Activated CD4-positive, alpha-beta memory T cell treated with anti-CD3 and anti-CD28 coated beads, Interleukin-2, amount 10 ng/mL, durations not matched to agents 7 days and 5 days (primary cell): ENCODE measurements around the gene TCF7L1. TPM values are rescaled to one million over a fixed set of nuclear protein-coding genes. Genes with fewer than 3 reads are reported as not detected.
"Not testable (repeated sequence)": the region's sequence is repeated elsewhere in the genome, so short reads cannot be mapped to it uniquely, and the experiment has no call there.

Source experiments
- CTCF ChIA-PET: fragments of 350-600 bp; sonication (Branson Sonifier 250); formaldehyde crosslinking; loops from one replicate; lab custom pipeline; 2021; ENCODE audit warnings: antibody characterized with exemption, inconsistent platforms; lab: Charles Lee
- POLR2A ChIA-PET: fragments of 350-600 bp; sonication (Branson Sonifier 250); formaldehyde crosslinking; loops from one replicate; lab custom pipeline; 2021; ENCODE audit warnings: antibody characterized with exemption; lab: Charles Lee
- DNase-seq: peaks from one replicate; pipeline ENCODE4 v3.0.0-alpha.2; 2020
- H3K27ac Mint-ChIP-seq: one replicate; pipeline ENCODE4 v1.8.0; 2021; ENCODE audit warnings: mild to moderate bottlenecking, mixed read lengths
- H3K27me3 Mint-ChIP-seq: one replicate; pipeline ENCODE4 v1.8.0; 2021; ENCODE audit warnings: mixed read lengths
- H3K36me3 Mint-ChIP-seq: one replicate; pipeline ENCODE4 v1.8.0; 2021; ENCODE audit warnings: low read depth, mixed read lengths
- H3K4me1 Mint-ChIP-seq: one replicate; pipeline ENCODE4 v1.8.0; 2021; ENCODE audit warnings: mixed read lengths
- H3K4me3 Mint-ChIP-seq: one replicate; pipeline ENCODE4 v1.8.0; 2021; ENCODE audit warnings: mild to moderate bottlenecking, mixed read lengths
- H3K9me3 Mint-ChIP-seq: one replicate; pipeline ENCODE4 v1.8.0; 2021; ENCODE audit warnings: mixed read lengths
- total RNA-seq, 2 experiments: library from RNA; stranded (reverse); gene quantifications; one replicate each; pipeline ENCODE4 v1.2.3, GENCODE V29; 2021

The TCF7L1 gene
- total RNA-seq, 2 experiments from 2014 or later = 0.08 TPM; not detected in 1

DNA sequence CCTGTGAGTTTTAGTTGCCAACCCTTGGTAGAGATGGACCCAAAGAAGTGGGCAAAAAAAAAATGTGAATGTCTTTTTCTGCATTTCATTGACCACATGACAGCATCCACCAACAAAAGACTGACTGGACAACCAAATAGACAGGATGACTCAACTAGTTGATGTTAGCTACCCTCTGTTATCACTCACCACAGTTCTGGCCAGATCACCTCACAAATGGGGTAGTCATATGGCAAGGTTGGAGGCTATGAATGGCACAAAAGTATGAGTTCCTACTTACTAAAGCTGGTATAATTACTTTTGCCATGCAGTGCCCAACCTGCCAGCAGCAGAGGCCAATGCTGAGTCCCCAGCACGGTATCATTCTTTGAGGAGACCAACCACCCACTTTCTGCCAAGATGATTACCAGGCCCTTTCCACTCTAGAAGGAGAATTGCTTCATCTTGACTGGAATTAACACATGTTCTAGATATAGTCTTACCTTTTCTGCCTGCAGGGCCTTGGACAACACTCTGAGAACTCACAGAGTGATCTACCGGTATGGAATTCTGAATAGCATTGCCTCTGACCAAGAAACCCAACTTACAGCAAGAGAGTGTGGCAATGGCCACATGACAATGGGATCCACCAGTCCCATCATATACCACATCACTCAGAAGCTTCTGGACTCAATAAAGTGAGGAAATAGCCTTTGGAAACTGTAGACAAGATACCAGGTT is 20.1 kb upstream of the TCF7L1 start:
- H3K9me3 Mint-ChIP-seq = no peaks in the 10 kb centered on the region
- H3K36me3 Mint-ChIP-seq = no peaks in the 10 kb centered on the region
- ChIA-PET CTCF (interaction anchor here (1.6 kb wide), 1 partner anchor 154 kb away, joined by 4 read pairs; no protein-coding TSS in a partner anchor), POLR2A (interaction anchor here (1.3 kb wide), 1 partner anchor 8 kb away, joined by 4 read pairs; no protein-coding TSS in a partner anchor)
- no peak overlapping the region for H3K4me3 Mint-ChIP-seq
- no peaks in the 10 kb centered on the region for H3K4me1 Mint-ChIP-seq
- peaks cover 26% of the 10 kb centered on the region for H3K27me3 Mint-ChIP-seq
- DNase-seq = no peak
- no peak overlapping the region for H3K27ac Mint-ChIP-seq

DNA sequence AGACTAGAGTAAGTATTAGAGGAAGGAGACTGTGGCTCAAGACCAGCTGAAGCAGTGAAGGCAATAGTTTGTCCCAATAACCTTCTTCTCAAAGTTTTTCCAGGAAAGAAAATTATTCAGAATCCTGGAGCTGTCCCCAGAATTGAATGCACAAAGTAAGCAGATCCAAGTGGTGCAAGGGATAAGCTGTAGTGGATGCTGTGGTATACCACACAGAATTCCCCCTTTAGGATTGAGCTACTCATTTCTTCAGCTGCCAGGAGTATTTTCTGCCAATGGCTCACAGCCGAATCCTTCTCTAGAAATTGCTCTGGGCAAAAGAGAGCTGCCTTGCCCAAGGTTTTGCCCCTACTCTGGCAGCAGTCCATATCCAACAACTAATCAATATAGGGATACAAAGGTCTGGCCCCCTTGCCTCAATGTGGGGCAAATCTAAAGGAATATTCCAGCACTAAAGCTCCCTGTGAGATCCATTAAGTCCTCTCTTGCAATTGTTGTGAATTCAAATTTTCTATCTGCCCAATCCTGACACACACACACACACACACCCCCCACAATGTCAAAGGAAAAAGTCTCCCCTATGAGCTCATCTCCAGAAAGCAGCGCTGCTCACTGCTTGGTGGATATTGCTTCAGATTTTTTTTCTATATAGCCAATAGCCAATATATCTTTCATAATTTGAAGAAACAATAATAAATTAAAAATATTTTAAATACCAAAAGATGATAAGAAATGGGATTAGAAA is 18.4 kb upstream of the TCF7L1 start:
- no peak for DNase-seq
- Mint-ChIP-seq H3K4me1 (no peaks in the 10 kb centered on the region), H3K27ac (no peak overlapping the region), H3K4me3 (no peak overlapping the region), H3K36me3 (no peaks in the 10 kb centered on the region), H3K27me3 (peaks cover 31% of the 10 kb centered on the region), H3K9me3 (no peaks in the 10 kb centered on the region)
- CTCF ChIA-PET = interaction anchor here (1.6 kb wide), 1 partner anchor 152 kb away, joined by 4 read pairs; no protein-coding TSS in a partner anchor
- POLR2A ChIA-PET = no interaction called here

DNA sequence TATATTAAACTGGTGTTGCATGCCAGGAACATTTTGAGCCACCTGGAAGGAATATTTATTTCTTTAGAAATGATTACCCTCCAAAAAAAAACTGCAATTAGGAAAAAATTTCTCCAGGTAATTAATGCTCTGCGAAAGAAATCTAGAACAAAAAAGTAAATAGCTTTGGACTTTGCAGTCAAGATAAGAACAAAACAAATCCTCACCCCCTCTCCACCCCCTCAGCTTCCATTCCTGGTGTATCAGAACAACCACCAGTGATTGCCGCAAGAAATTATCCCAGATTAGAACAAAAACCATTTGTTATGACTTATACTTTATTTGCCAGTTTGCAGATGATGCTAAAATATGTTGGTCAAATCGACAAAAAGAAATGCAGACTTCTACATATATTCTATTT is 17.0 kb upstream of the TCF7L1 start:
- Mint-ChIP-seq H3K4me3 (no peak overlapping the region), H3K27ac (no peak overlapping the region), H3K36me3 (no peaks in the 10 kb centered on the region), H3K9me3 (no peaks in the 10 kb centered on the region), H3K4me1 (no peaks in the 10 kb centered on the region), H3K27me3 (peaks cover 31% of the 10 kb centered on the region)
- ChIA-PET POLR2A (no interaction called here), CTCF (interaction anchor here (0.5 kb wide), 1 partner anchor 220 kb away, joined by 3 read pairs; no protein-coding TSS in a partner anchor)
- no peak for DNase-seq

DNA sequence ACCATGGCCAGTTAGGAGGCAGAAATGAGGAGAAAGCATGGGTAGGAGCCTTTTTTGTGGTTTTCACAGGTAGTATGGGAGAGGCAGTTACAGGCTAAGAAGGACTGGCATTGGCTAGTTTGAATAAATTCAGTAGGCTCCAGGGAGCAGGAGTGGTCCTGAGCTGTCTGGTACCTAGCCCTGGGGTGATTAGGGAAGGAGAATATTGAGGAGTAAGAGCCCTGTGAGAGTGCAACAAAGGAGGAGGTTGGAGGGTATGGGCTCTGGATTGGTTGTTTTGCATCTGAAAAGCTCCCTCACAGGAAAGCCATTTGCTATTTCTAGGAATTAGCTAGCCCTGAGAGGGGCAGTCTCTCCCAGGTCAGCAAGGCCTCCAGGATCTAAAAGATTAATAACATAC is 13.3 kb upstream of the TCF7L1 start:
- Mint-ChIP-seq H3K4me3 (no peak overlapping the region), H3K36me3 (no peaks in the 10 kb centered on the region), H3K4me1 (no peaks in the 10 kb centered on the region), H3K27me3 (peaks cover 15% of the 10 kb centered on the region), H3K27ac (no peak overlapping the region), H3K9me3 (no peaks in the 10 kb centered on the region)
- CTCF ChIA-PET = interaction anchor here (1.1 kb wide), 1 partner anchor 147 kb away, joined by 3 read pairs; no protein-coding TSS in a partner anchor
- POLR2A ChIA-PET = interaction anchor here (1.6 kb wide), 1 partner anchor 8 kb away, joined by 4 read pairs; no protein-coding TSS in a partner anchor
- DNase-seq = no peak

DNA sequence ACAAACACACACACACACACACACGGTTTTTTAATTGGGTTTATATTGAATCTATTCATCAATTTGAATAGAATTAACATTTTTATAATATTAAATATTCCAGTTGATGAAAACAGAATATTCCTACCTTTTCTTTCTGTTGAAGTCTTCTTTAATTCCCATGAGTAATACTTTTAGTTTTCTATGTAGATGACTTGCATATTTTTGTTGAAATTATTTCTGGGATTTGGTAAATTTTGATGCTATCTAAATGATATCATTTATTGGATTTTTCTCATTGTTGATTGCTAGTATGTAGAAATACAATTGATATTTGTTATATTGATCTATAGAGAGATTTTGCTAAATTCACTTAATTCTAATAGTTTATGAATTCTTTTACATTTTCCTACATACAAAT is 12.8 kb upstream of the TCF7L1 start:
- CTCF ChIA-PET = interaction anchor here (1.1 kb wide), 1 partner anchor 146 kb away, joined by 3 read pairs; no protein-coding TSS in a partner anchor
- no peak for DNase-seq
- no peaks in the 10 kb centered on the region for H3K36me3 Mint-ChIP-seq
- no peak overlapping the region for H3K27ac Mint-ChIP-seq
- peaks cover 15% of the 10 kb centered on the region for H3K27me3 Mint-ChIP-seq
- POLR2A ChIA-PET = interaction anchor here (1.6 kb wide), 1 partner anchor 8 kb away, joined by 4 read pairs; no protein-coding TSS in a partner anchor
- no peaks in the 10 kb centered on the region for H3K4me1 Mint-ChIP-seq
- H3K4me3 Mint-ChIP-seq = no peak overlapping the region
- no peaks in the 10 kb centered on the region for H3K9me3 Mint-ChIP-seq

DNA sequence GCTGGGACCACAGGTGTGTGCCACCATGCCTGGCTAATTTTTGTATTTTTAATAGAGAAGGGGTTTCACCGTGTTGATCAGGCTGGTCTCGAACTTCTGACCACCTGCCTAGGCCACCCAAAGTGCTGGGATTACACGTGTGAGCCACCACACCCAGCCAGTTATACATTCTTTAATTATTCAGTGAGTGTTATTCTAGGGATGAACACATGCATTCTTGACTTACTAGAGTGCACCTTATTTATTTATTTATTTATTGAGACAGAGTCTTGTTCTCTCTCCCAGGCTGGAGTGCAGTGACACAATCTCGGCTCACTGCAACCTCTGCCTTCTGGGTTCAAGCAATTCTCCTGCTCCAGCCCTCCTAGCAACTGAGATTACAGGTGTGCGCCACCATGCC is 6.7 kb upstream of the TCF7L1 start:
- H3K4me1 Mint-ChIP-seq, CTCF ChIA-PET, H3K9me3 Mint-ChIP-seq, H3K4me3 Mint-ChIP-seq, POLR2A ChIA-PET, H3K36me3 Mint-ChIP-seq, H3K27ac Mint-ChIP-seq, DNase-seq: not testable (repeated sequence)
- peaks cover 19% of the 10 kb centered on the region for H3K27me3 Mint-ChIP-seq

DNA sequence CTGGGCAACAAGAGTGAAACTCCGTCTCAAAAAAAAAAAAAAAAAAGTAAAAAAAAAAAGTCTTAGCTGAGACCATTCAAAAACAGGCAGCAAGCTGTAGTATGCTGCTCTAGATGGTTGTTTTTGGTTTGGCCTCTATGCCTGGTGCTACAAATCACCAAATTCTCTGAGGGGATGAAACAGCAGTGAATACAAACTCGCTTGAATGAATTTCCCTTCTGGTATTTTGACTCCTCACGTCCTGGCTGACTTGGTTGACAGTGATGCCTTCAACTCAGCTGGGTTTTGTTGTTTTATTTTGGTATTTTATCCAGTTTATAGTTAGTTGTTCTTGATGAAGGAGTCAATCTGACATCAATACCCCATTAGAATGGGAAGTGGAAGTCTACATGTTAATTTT is 3.3 kb upstream of the TCF7L1 start:
- Mint-ChIP-seq H3K36me3 (no peaks in the 10 kb centered on the region), H3K4me3 (no peak overlapping the region), H3K27me3 (peaks cover 41% of the 10 kb centered on the region), H3K4me1 (peaks cover 10% of the 10 kb centered on the region), H3K27ac (no peak overlapping the region), H3K9me3 (no peaks in the 10 kb centered on the region)
- no peak for DNase-seq
- POLR2A ChIA-PET = no interaction called here
- CTCF ChIA-PET = interaction anchor here (1.1 to 1.2 kb wide), 2 partner anchors 48 to 170 kb away, joined by 3 read pairs; no protein-coding TSS in a partner anchor

DNA sequence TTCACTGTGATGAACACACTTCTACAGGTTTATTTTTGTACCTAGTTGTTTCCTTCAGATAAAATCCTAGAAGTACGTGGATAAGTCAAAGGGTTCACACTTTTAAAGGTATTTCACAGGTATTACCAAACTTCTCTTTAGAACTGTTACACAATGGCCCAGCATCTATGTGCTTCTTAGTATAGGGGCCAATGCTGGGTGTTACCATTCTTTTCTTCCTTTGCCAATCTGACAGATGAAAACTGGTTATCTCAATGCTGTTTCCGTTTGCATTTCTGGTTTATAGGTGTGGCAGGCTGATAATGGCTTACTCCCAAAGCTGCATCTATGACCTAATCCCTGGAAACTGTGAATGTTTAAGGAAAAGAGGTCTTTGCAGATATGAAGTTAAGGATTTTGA is 2.8 kb upstream of the TCF7L1 start:
- no peaks in the 10 kb centered on the region for H3K36me3 Mint-ChIP-seq

DNA sequence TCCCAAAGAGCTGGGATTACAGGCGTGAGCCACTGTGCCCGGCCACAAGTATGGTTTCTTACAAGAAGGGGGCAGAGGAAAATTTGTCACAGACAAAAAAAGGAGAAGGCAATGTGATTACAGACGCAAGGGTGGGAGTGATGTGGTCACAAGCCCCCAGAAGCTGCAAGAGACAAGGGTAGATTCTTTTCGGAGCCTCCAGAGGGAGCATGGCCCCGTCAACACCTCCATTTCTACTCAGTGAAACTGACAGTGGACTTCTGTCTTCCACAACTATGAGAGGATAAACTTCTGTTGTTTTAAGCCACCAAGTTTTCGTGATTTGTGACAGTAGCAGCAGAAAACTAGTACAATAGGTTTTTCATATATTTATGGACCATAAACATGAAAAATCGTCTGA is 2.1 kb upstream of the TCF7L1 start:
- Mint-ChIP-seq H3K36me3 (no peaks in the 10 kb centered on the region), H3K9me3 (no peaks in the 10 kb centered on the region), H3K4me1 (peaks cover 10% of the 10 kb centered on the region), H3K4me3 (no peak overlapping the region), H3K27ac (no peak overlapping the region), H3K27me3 (peaks cover 53% of the 10 kb centered on the region)
- CTCF ChIA-PET = no interaction called here
- POLR2A ChIA-PET = no interaction called here
- DNase-seq = no peak

More for the DNA sequence above, 2.8 kb upstream of the TCF7L1 start:
- peaks cover 10% of the 10 kb centered on the region for H3K4me1 Mint-ChIP-seq
- H3K27me3 Mint-ChIP-seq = peaks cover 46% of the 10 kb centered on the region
- no peak overlapping the region for H3K4me3 Mint-ChIP-seq
- CTCF ChIA-PET = interaction anchor here (1.1 to 1.2 kb wide), 2 partner anchors 48 to 170 kb away, joined by 3 read pairs; no protein-coding TSS in a partner anchor
- POLR2A ChIA-PET = no interaction called here
- no peak for DNase-seq
- H3K9me3 Mint-ChIP-seq = no peaks in the 10 kb centered on the region
- no peak overlapping the region for H3K27ac Mint-ChIP-seq

DNA sequence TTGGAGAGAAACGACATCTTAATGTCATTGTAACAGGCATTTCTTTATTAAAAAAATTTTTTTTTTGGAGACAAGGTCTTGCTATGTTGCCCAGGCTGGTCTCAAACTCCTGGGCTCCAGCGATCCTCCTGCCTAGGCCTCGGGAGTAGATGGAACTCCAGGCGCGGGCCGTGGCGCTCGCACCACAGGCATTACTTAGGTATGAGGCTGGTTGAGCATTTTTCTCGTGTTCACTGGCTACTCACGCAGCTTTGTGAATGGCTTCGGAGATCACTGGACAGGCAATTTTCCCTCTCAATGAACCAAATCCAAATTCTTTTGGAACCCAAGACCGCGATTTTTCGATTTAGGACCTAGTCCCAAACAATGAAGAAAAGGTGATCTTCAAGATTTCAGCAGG is 795 bp upstream of the TCF7L1 start:
- Mint-ChIP-seq H3K27me3 (peaks cover 65% of the 10 kb centered on the region), H3K36me3 (no peaks in the 10 kb centered on the region), H3K9me3 (no peaks in the 10 kb centered on the region), H3K4me3 (peak overlapping the region; percentile 59), H3K4me1 (peaks cover 10% of the 10 kb centered on the region), H3K27ac (no peak overlapping the region)
- CTCF ChIA-PET = interaction anchor here (0.7 to 0.9 kb wide), 2 partner anchors 95 to 169 kb away, joined by 3 read pairs; no protein-coding TSS in a partner anchor
- POLR2A ChIA-PET = no interaction called here
- DNase-seq = no peak

DNA sequence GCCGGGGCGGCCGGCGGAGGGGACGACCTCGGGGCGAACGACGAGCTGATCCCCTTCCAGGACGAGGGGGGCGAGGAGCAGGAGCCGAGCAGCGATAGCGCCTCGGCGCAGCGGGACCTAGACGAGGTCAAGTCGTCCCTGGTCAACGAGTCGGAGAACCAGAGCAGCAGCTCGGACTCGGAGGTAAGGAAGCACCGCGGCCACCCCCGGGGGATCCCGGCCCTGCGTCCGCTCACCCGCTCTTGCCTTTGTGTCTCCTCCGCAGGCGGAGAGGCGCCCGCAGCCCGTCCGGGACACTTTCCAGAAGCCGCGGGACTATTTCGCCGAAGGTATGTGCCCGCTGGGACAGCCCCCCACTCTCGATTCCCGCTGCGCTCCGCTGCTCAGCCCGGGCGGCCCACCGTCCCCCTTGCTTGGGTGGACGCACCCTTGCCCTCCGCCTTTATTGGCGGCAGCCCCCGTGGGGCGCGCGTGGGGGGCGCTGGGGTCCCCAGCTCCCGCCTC is 611 bp downstream of the TCF7L1 start:
- Mint-ChIP-seq H3K4me1 (peaks cover 10% of the 10 kb centered on the region), H3K27me3 (peaks cover 67% of the 10 kb centered on the region), H3K4me3 (peak overlapping the region; percentile 30), H3K9me3 (no peaks in the 10 kb centered on the region), H3K36me3 (no peaks in the 10 kb centered on the region), H3K27ac (no peak overlapping the region)
- no peak for DNase-seq
- POLR2A ChIA-PET = no interaction called here
- CTCF ChIA-PET = no interaction called here

DNA sequence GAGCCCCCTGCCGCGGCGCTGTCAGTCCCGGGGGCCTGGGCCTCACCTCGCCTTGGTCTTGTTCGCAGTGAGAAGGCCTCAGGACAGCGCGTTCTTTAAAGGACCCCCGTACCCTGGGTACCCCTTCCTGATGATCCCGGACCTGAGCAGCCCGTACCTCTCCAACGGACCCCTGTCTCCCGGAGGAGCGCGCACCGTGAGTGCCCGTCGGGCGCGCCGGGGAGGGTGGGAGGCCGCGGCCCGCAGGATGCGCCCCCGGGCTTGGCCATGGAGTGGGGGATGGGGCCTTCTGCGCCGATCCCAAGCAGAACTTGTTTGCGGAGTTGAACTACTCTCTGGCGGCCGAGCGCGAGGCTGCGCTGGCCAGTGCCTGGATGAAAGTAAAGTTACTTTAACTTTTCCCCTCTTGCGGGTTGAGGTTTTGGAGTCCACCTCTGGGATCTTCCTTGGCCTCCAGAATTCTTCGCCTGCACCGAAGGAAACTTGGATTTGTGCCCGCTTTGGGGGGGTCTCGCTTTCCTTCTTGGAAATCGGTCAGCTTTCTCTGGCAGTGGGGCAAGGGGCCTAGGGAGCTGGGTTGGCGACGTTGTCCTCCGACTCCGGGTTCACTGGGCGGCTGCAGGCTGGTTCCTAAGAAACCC is 1.2 kb downstream of the TCF7L1 start:
- POLR2A ChIA-PET = no interaction called here
- no peaks in the 10 kb centered on the region for H3K36me3 Mint-ChIP-seq
- no peaks in the 10 kb centered on the region for H3K9me3 Mint-ChIP-seq
- H3K27ac Mint-ChIP-seq = no peak overlapping the region
- no peak for DNase-seq
- H3K27me3 Mint-ChIP-seq = peaks cover 69% of the 10 kb centered on the region
- H3K4me3 Mint-ChIP-seq = peak overlapping the region; percentile 27
- CTCF ChIA-PET = no interaction called here
- H3K4me1 Mint-ChIP-seq = peaks cover 10% of the 10 kb centered on the region
